GM12878 (cell line): ENCODE data around the gene OPCML. TPM values are rescaled to one million over a fixed set of nuclear protein-coding genes. Genes with fewer than 3 reads are reported as not detected.

Experiments
- ATAC-seq: fragments of 200-7000 bp; cut with Tn5 transposase; 3 replicates; pipeline ENCODE4 v1.9.1; 2020; ENCODE audit warnings: mild to moderate bottlenecking, moderate library complexity
- BruUV-seq: library from RNA; stranded (reverse); fragments of 400-500 nt; replicated peaks from 2 replicates; lab custom pipeline; 2021; lab: Mats Ljungman, UMichigan
- CTCF ChIA-PET: fragments of 300-600 bp; sonication (Branson Sonifier 250); formaldehyde crosslinking; extraction: SDS; loops from one replicate; lab custom pipeline; 2021; ENCODE audit warnings: inconsistent platforms; lab: Yijun Ruan, JAX
- POLR2A ChIA-PET: fragments of 350-600 bp; formaldehyde crosslinking; extraction: SDS; loops from one replicate; lab custom pipeline; 2021; ENCODE audit warnings: inconsistent platforms; lab: Charles Lee
- RAD21 ChIA-PET: fragments of 300-600 bp; sonication (Branson Sonifier 250); formaldehyde crosslinking; loops from one replicate; lab custom pipeline; 2023; ENCODE audit warnings: antibody characterized with exemption; ENCODE audit not compliant: unreplicated experiment; lab: Charles Lee
- SMC1A ChIA-PET: fragments of 300-600 bp; sonication (Branson Sonifier 250); formaldehyde crosslinking; loops from one replicate; lab custom pipeline; 2023; ENCODE audit not compliant: unreplicated experiment, uncharacterized antibody; lab: Charles Lee
- DNase-seq: peaks from one replicate; pipeline ENCODE4 v3.0.0-alpha.2; 2011; ENCODE audit warnings: low read depth, low spot score
- FAIRE-seq: peaks from 3 replicates; lab custom pipeline; 2011; peaks lifted over from hg19 to GRCh38; lab: Jason Lieb, UNC
- H2AFZ ChIP-seq: 2 replicates; pipeline ENCODE4 v1.6.0; 2011; ENCODE audit warnings: low read depth, low read length, control low read depth; ENCODE audit not compliant: control insufficient read depth
- H3K27ac ChIP-seq: 2 replicates; pipeline ENCODE4 v1.5.1; 2011; ENCODE audit warnings: control low read depth; ENCODE audit not compliant: control insufficient read depth, insufficient read depth
- H3K27me3 ChIP-seq, 2 experiments: replicated peaks in 1 of 2; 2 replicates each; pipeline versions ENCODE4 v1.6.0 to v1.6.1; 2011; ENCODE audit warnings: low read length in 1 of 2; ENCODE audit not compliant: control insufficient read depth in 2 of 2, insufficient read depth in 2 of 2
- H3K36me3 ChIP-seq, 2 experiments: 2 replicates each; pipeline ENCODE4 v1.5.1; 2011; ENCODE audit warnings: low read length in 1 of 2; ENCODE audit not compliant: control insufficient read depth in 2 of 2, insufficient read depth in 2 of 2
- H3K4me1 ChIP-seq: 2 replicates; pipeline ENCODE4 v1.6.1; 2011; ENCODE audit warnings: mild to moderate bottlenecking, low read length, moderate library complexity, mixed read lengths; ENCODE audit not compliant: control insufficient read depth, insufficient read depth
- H3K4me2 ChIP-seq: 2 replicates; pipeline ENCODE4 v1.6.0; 2011; ENCODE audit warnings: control low read depth; ENCODE audit not compliant: control insufficient read depth, insufficient read depth
- H3K4me3 ChIP-seq: fragments of 200-600 bp; sonication (generic); 2 replicates; pipeline ENCODE4 v1.5.1; 2016
- H3K79me2 ChIP-seq: 2 replicates; pipeline ENCODE4 v1.6.0; 2011; ENCODE audit warnings: low read length; ENCODE audit not compliant: control insufficient read depth, insufficient read depth
- H3K9ac ChIP-seq: 2 replicates; pipeline ENCODE4 v1.8.0; 2011; ENCODE audit warnings: low read length, control low read depth, mixed read lengths; ENCODE audit not compliant: control insufficient read depth, insufficient read depth
- H3K9me3 ChIP-seq: replicated peaks from 3 replicates; pipeline ENCODE4 v1.5.1; 2011; ENCODE audit warnings: mild to moderate bottlenecking, low read length; ENCODE audit not compliant: control insufficient read depth, insufficient read depth
- H4K20me1 ChIP-seq: 2 replicates; pipeline ENCODE4 v1.6.0; 2011; ENCODE audit not compliant: control insufficient read depth, insufficient read depth
- BCLAF1 ChIP-seq: fragments of 450-650 bp; IDR thresholded peaks from 2 replicates; pipeline ENCODE4 v1.6.1; 2017; ENCODE audit warnings: antibody characterized with exemption, mild to moderate bottlenecking, moderate library complexity
- BHLHE40 ChIP-seq, 2 experiments: fragments of 450-650 bp in 1 of 2; IDR thresholded peaks; 2 replicates each; pipeline ENCODE4 v1.6.1; 2011 to 2017; ENCODE audit warnings: low read depth in 2 of 2, borderline replicate concordance in 1 of 2, improper control_type of control experiment in 1 of 2, low read length in 1 of 2, mild to moderate bottlenecking in 1 of 2
- CHD2 ChIP-seq: IDR thresholded peaks from 2 replicates; pipeline ENCODE4 v1.6.1; 2011; ENCODE audit warnings: low read depth, low read length, improper control_type of control experiment, borderline replicate concordance
- CTCF ChIP-seq, 3 experiments: IDR thresholded peaks in 2 of 3; conservative IDR thresholded peaks in 1 of 3; 2 replicates each; pipeline ENCODE4 v1.5.1; 2011; ENCODE audit warnings: low read depth in 3 of 3, low read length in 3 of 3, mild to moderate bottlenecking in 3 of 3, control low read depth in 2 of 3, moderate library complexity in 2 of 3, inconsistent platforms in 1 of 3, mixed read lengths in 1 of 3; ENCODE audit not compliant: control insufficient read depth in 2 of 3, insufficient read depth in 1 of 3; ENCODE audit errors: extremely low read depth in 1 of 3
- PAX8 ChIP-seq: fragments of 450-650 bp; IDR thresholded peaks from 2 replicates; pipeline ENCODE4 v1.6.1; 2017; ENCODE audit warnings: mild to moderate bottlenecking, moderate library complexity
- SMC3 ChIP-seq: IDR thresholded peaks from 2 replicates; pipeline ENCODE4 v1.6.1; 2011; ENCODE audit warnings: low read length, improper control_type of control experiment, borderline replicate concordance
- WGBS: methylation state at CpG from one replicate; pipeline ENCODE4 v1.1.6; 2016; ENCODE audit warnings: low lambda C conversion rate; ENCODE audit not compliant: insufficient replicate concordance, insufficient coverage; ENCODE audit errors: missing lambda C conversion rate; 5-methylcytosine and 5-hydroxymethylcytosine counted together
- in situ Hi-C: fragments of 300-500 bp; cut with MboI; formaldehyde crosslinking; loops from 9 replicates; pipeline ENCODE4 v1.14.3; 2018; ENCODE audit warnings: mixed read lengths
- intact Hi-C: fragments of 100-400 bp; cut with micrococcal nuclease; formaldehyde crosslinking; loops from one replicate; pipeline ENCODE4 v1.14.2; 2022; ENCODE audit not compliant: unreplicated experiment
- polyA plus RNA-seq, 11 experiments: library from polyadenylated mRNA; depleted of rRNA in 4 of 11; unstranded in 6 of 11; stranded (reverse) in 5 of 11; fragments of >200 nt; fragmentation: Nextera tagmentation in 4 of 11; fragmentation: Illumina TruSeq in 1 of 11; extraction: Ambion mirVana in 4 of 11; extraction: Trizol in 1 of 11; gene quantifications; 1 replicate in 1 of 11; 2 replicates in 10 of 11; pipeline versions ENCODE4 v1.2.1 to v1.2.3, GENCODE V29; 2011 to 2016; ENCODE audit warnings: inconsistent platforms in 2 of 11, missing spikeins in 2 of 11, low read depth in 1 of 11
- total RNA-seq, 4 experiments: library from RNA; depleted of rRNA in 3 of 4; stranded (reverse); fragments of >200 nt in 3 of 4; fragmentation: Illumina TruSeq in 1 of 4; extraction: Trizol in 1 of 4; gene quantifications; 2 replicates each; pipeline versions ENCODE4 v1.2.1 to v1.2.3, GENCODE V29; 2013 to 2021
- TF ChIP-seq, protein P1 (sequence below): fragments of 450-650 bp; IDR thresholded peaks from 2 replicates; pipeline ENCODE4 v1.6.1; 2016; ENCODE audit warnings: mild to moderate bottlenecking, moderate library complexity, borderline replicate concordance
- TF ChIP-seq, protein P2 (sequence below): IDR thresholded peaks from 2 replicates; pipeline ENCODE4 v1.6.1; 2012; ENCODE audit warnings: mild to moderate bottlenecking, low read depth, low read length

Gene OPCML
- total and polyA plus RNA-seq, 10 of the 15 experiments (the other 5 are each of a cell fraction or from before 2014, with no cell fraction given), result 0.84 TPM; not detected in 9

GRCh38 chr11:133181066-133181465 lies 351.2 kb downstream of the OPCML start:
- Histone ChIP-seq H3K36me3 (no peaks in the 10 kb centered on the region), H3K4me3 (no peak overlapping the region), H2AFZ (no peak overlapping the region), H3K4me2 (no peak overlapping the region), H3K9ac (no peak overlapping the region), H3K27me3 (0 out of 4 replicates have a peak, but pooled peaks cover 0 to 2% of the 10 kb centered on the region in 2 experiments), H3K9me3 (no peaks in the 10 kb centered on the region; the same call in 2 of the 3 replicates), H4K20me1 (no peaks in the 10 kb centered on the region), H3K79me2 (no peaks in the 10 kb centered on the region), H3K27ac (no peak overlapping the region), H3K4me1 (no peaks in the 10 kb centered on the region)
- ATAC-seq, result no peak
- no peak for FAIRE-seq
- DNase-seq, result no peak
- 77% methylated on average over 10 of the region's 10 CpGs for WGBS
- RAD21 ChIA-PET, result no interaction called here
- intact Hi-C loops, result no loop called here
- SMC1A ChIA-PET, result interaction anchor here (1.2 kb wide), 2 partner anchors 9 to 15 kb away, joined by 3 read pairs; no protein-coding TSS in a partner anchor
- CTCF ChIA-PET, result no interaction called here
- in situ Hi-C loops, result no loop called here
- POLR2A ChIA-PET, result no interaction called here
- BruUV-seq, result no TSS peak
- TF ChIP-seq SMC3, result no peak
- no peak for TF ChIP-seq CHD2
- TF ChIP-seq, protein P1, sequence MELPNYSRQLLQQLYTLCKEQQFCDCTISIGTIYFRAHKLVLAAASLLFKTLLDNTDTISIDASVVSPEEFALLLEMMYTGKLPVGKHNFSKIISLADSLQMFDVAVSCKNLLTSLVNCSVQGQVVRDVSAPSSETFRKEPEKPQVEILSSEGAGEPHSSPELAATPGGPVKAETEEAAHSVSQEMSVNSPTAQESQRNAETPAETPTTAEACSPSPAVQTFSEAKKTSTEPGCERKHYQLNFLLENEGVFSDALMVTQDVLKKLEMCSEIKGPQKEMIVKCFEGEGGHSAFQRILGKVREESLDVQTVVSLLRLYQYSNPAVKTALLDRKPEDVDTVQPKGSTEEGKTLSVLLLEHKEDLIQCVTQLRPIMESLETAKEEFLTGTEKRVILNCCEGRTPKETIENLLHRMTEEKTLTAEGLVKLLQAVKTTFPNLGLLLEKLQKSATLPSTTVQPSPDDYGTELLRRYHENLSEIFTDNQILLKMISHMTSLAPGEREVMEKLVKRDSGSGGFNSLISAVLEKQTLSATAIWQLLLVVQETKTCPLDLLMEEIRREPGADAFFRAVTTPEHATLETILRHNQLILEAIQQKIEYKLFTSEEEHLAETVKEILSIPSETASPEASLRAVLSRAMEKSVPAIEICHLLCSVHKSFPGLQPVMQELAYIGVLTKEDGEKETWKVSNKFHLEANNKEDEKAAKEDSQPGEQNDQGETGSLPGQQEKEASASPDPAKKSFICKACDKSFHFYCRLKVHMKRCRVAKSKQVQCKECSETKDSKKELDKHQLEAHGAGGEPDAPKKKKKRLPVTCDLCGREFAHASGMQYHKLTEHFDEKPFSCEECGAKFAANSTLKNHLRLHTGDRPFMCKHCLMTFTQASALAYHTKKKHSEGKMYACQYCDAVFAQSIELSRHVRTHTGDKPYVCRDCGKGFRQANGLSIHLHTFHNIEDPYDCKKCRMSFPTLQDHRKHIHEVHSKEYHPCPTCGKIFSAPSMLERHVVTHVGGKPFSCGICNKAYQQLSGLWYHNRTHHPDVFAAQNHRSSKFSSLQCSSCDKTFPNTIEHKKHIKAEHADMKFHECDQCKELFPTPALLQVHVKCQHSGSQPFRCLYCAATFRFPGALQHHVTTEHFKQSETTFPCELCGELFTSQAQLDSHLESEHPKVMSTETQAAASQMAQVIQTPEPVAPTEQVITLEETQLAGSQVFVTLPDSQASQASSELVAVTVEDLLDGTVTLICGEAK, result no peak
- TF ChIP-seq PAX8, result no peak
- TF ChIP-seq BHLHE40 (IDR thresholded peaks at IDR 0.05; ENCODE audit: borderline replicate concordance in 1 of 2, low read depth in 2 of 2, low read length in 1 of 2), result no peak
- TF ChIP-seq, protein P2, sequence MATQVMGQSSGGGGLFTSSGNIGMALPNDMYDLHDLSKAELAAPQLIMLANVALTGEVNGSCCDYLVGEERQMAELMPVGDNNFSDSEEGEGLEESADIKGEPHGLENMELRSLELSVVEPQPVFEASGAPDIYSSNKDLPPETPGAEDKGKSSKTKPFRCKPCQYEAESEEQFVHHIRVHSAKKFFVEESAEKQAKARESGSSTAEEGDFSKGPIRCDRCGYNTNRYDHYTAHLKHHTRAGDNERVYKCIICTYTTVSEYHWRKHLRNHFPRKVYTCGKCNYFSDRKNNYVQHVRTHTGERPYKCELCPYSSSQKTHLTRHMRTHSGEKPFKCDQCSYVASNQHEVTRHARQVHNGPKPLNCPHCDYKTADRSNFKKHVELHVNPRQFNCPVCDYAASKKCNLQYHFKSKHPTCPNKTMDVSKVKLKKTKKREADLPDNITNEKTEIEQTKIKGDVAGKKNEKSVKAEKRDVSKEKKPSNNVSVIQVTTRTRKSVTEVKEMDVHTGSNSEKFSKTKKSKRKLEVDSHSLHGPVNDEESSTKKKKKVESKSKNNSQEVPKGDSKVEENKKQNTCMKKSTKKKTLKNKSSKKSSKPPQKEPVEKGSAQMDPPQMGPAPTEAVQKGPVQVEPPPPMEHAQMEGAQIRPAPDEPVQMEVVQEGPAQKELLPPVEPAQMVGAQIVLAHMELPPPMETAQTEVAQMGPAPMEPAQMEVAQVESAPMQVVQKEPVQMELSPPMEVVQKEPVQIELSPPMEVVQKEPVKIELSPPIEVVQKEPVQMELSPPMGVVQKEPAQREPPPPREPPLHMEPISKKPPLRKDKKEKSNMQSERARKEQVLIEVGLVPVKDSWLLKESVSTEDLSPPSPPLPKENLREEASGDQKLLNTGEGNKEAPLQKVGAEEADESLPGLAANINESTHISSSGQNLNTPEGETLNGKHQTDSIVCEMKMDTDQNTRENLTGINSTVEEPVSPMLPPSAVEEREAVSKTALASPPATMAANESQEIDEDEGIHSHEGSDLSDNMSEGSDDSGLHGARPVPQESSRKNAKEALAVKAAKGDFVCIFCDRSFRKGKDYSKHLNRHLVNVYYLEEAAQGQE, result no peak
- no peak for TF ChIP-seq CTCF (IDR thresholded peaks at IDR 0.05 in 2 of 3, conservative IDR thresholded peaks at IDR 0.05 in 1 of 3; ENCODE audit: control insufficient read depth in 2 of 3, extremely low read depth in 1 of 3, insufficient read depth in 1 of 3, low read depth in 3 of 3, low read length in 3 of 3)
- no peak for TF ChIP-seq BCLAF1
